ENCODE measurements around the gene NEMP1. TPM values are rescaled to one million over a fixed set of nuclear protein-coding genes. Genes with fewer than 3 reads are reported as not detected.

The NEMP1 gene
- total RNA-seq, 2 donors from 2014 or later = 2.3 to 5.2 TPM

GRCh38 chr12:57093415-57094207 lies 15.0 kb upstream of the NEMP1 start:
- 30 to 42% methylated on average over 10 to 19 of the region's 24 CpGs for WGBS, 2 donors
- Histone ChIP-seq H3K4me1 (peaks cover 26% of the 10 kb centered on the region), H3K4me3 (no peak overlapping the region), H3K36me3 (replicated peaks in 1 of 2; ENCODE audit: insufficient read depth in 1 of 2, low read depth in 2 of 2) (peaks cover 0 to 10% of the 10 kb centered on the region in 2 donors), H3K27me3 (no peaks in the 10 kb centered on the region), H3K9me3 (no peaks in the 10 kb centered on the region), H3K27ac (peak overlapping the region in 1 of 4 donors; percentile 29)
- DNase-seq (peak; percentile 49 to 67 (median 60)), ATAC-seq (peak; percentile 34)
- intact Hi-C loops (cut with DNase I) = no loop called here
- TF ChIP-seq CTCF (IDR thresholded peaks at IDR 0.05) = peak in 6 of 7 experiments; percentile 40 to 65 (median 48)
- no peak for TF ChIP-seq POLR2A (IDR thresholded peaks at IDR 0.05)

GRCh38 chr12:57092876-57093414 lies 14.4 kb upstream of the NEMP1 start:
- 86 to 100% methylated on average over 4 of the region's 4 CpGs for WGBS, 2 donors
- Histone ChIP-seq H3K36me3 (replicated peaks in 1 of 2; ENCODE audit: insufficient read depth in 1 of 2, low read depth in 2 of 2) (peaks cover 0 to 9% of the 10 kb centered on the region in 2 donors), H3K4me3 (no peak overlapping the region), H3K4me1 (peaks cover 31% of the 10 kb centered on the region), H3K9me3 (no peaks in the 10 kb centered on the region), H3K27me3 (no peaks in the 10 kb centered on the region), H3K27ac (peak overlapping the region in 1 of 4 donors; percentile 29)
- no peak for DNase-seq
- TF ChIP-seq CTCF (IDR thresholded peaks at IDR 0.05) (no peak), POLR2A (IDR thresholded peaks at IDR 0.05) (no peak)
- ATAC-seq = no peak
- intact Hi-C loops (cut with DNase I) = no loop called here

- peaks cover 0 to 9% of the 10 kb centered on the region in 2 donors for H3K36me3 ChIP-seq (replicated peaks in 1 of 2; ENCODE audit: insufficient read depth in 1 of 2, low read depth in 2 of 2)
- no peaks in the 10 kb centered on the region for H3K9me3 ChIP-seq
- 79 to 83% methylated on average over 5 of the region's 5 CpGs for WGBS, 2 donors
- H3K4me1 ChIP-seq = peaks cover 33% of the 10 kb centered on the region
- no peak overlapping the region for H3K4me3 ChIP-seq
- ATAC-seq = no peak
- no peak for DNase-seq
- intact Hi-C loops (cut with DNase I) = no loop called here
- H3K27ac ChIP-seq = no peak overlapping the region
- no peaks in the 10 kb centered on the region for H3K27me3 ChIP-seq
- TF ChIP-seq POLR2A (IDR thresholded peaks at IDR 0.05) (no peak), CTCF (IDR thresholded peaks at IDR 0.05) (no peak)
Observed at GRCh38 chr12:57092529-57092862, 13.9 kb upstream of the NEMP1 start.

- no peak for ATAC-seq
- TF ChIP-seq POLR2A (IDR thresholded peaks at IDR 0.05) (no peak), CTCF (IDR thresholded peaks at IDR 0.05) (no peak)
- Histone ChIP-seq H3K4me1 (peaks cover 30% of the 10 kb centered on the region), H3K36me3 (replicated peaks in 1 of 2; ENCODE audit: insufficient read depth in 1 of 2, low read depth in 2 of 2) (peaks cover 0 to 9% of the 10 kb centered on the region in 2 donors), H3K27ac (no peak overlapping the region), H3K4me3 (no peak overlapping the region), H3K27me3 (no peaks in the 10 kb centered on the region), H3K9me3 (no peaks in the 10 kb centered on the region)
- no peak for DNase-seq
- 79 to 86% methylated on average over 18 to 25 of the region's 25 CpGs for WGBS, 2 donors
- intact Hi-C loops (cut with DNase I) = no loop called here
Observed at GRCh38 chr12:57091638-57092528, 13.3 kb upstream of the NEMP1 start.
